ENCODE results near the gene SLC6A13. TPM values are rescaled to one million over a fixed set of nuclear protein-coding genes. Genes with fewer than 3 reads are reported as not detected.

Gene SLC6A13
- polyA plus RNA-seq, 10 donors, result 1.3 to 6.1 (median 2.6) TPM

- DNase-seq, result peak in 1 of 3 donors; percentile 32
Measured at GRCh38 chr12:267581-268482, 5.2 kb upstream of the SLC6A13 start.

GRCh38 chr12:265096-265495 lies 2.5 kb upstream of the SLC6A13 start:
- no peak for DNase-seq

GRCh38 chr12:264269-264668 lies 1.6 kb upstream of the SLC6A13 start:
- no peak for DNase-seq

- peak in 1 of 3 donors; percentile 10 for DNase-seq
Measured at GRCh38 chr12:263574-263973, 938 bp upstream of the SLC6A13 start.

- DNase-seq, result no peak
Measured at GRCh38 chr12:262113-262512, 523 bp downstream of the SLC6A13 start.

- DNase-seq, result no peak
Measured at GRCh38 chr12:257521-258321, 4.9 kb downstream of the SLC6A13 start.

GRCh38 chr12:256958-257357 lies 5.7 kb downstream of the SLC6A13 start:
- DNase-seq, result no peak

GRCh38 chr12:256225-256624 lies 6.4 kb downstream of the SLC6A13 start:
- DNase-seq, result no peak

GRCh38 chr12:254912-255311 lies 7.7 kb downstream of the SLC6A13 start:
- DNase-seq, result no peak

GRCh38 chr12:254039-254438 lies 8.6 kb downstream of the SLC6A13 start:
- DNase-seq, result no peak

- DNase-seq, result no peak
Measured at GRCh38 chr12:253116-253831, 9.4 kb downstream of the SLC6A13 start.

GRCh38 chr12:252636-253035 lies 10.0 kb downstream of the SLC6A13 start:
- DNase-seq, result no peak

GRCh38 chr12:247271-247670 lies 15.4 kb downstream of the SLC6A13 start:
- DNase-seq, result no peak

GRCh38 chr12:243381-243780 lies 19.3 kb downstream of the SLC6A13 start:
- DNase-seq, result no peak

- DNase-seq, result no peak
Measured at GRCh38 chr12:242496-242895, 20.1 kb downstream of the SLC6A13 start.

GRCh38 chr12:241266-241665 lies 21.4 kb downstream of the SLC6A13 start:
- DNase-seq, result no peak

GRCh38 chr12:240566-240965 lies 22.1 kb downstream of the SLC6A13 start:
- no peak for DNase-seq

- DNase-seq, result no peak
Measured at GRCh38 chr12:238736-239398, 23.8 kb downstream of the SLC6A13 start.

GRCh38 chr12:238116-238515 lies 24.5 kb downstream of the SLC6A13 start:
- no peak for DNase-seq

GRCh38 chr12:237026-237815 lies 25.4 kb downstream of the SLC6A13 start:
- no peak for DNase-seq

GRCh38 chr12:236445-236844 lies 26.2 kb downstream of the SLC6A13 start:
- DNase-seq, result no peak

All from muscle of back (tissue), 11 donors.